ENCODE data around the gene ZNF554. TPM values are rescaled to one million over a fixed set of nuclear protein-coding genes. Genes with fewer than 3 reads are reported as not detected.

The ZNF554 gene
- total RNA-seq, 1 donor from 2014 or later: 11.0 TPM

DNA sequence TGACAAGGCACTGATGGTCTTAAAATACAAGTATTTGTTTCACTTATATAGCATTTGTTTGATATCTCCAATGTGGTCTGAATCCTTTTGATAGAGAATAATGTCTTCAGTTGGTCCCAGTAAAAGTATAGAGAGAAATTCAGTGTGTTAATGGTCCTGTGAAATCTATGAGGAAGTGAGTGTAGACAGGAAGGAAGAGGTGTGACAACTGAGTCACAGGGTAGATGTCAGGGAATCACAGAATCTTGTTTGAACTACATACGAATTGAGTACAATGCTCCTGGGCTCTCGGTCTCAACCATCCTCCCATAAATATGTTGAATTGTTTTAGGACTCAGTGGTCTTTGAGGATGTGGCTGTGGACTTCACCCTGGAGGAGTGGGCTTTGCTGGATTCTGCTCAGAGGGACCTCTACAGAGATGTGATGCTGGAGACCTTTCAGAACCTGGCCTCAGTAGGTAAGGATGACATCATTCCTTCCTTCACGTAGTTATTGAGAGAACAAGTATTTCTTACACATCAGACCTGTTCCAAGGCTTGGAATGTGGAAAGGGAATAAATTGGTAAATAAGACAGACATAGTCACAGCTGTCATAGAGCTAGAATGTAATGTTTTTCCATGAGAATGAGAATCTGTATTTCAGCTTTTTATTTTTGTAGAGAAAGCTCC, 30.7 kb downstream of the ZNF554 start:
- TF ChIP-seq EZH2phosphoT487 (IDR thresholded peaks at IDR 0.05) (no peak), EZH2 (IDR thresholded peaks at IDR 0.05) (no peak)
- TF ChIP-seq, protein P1, sequence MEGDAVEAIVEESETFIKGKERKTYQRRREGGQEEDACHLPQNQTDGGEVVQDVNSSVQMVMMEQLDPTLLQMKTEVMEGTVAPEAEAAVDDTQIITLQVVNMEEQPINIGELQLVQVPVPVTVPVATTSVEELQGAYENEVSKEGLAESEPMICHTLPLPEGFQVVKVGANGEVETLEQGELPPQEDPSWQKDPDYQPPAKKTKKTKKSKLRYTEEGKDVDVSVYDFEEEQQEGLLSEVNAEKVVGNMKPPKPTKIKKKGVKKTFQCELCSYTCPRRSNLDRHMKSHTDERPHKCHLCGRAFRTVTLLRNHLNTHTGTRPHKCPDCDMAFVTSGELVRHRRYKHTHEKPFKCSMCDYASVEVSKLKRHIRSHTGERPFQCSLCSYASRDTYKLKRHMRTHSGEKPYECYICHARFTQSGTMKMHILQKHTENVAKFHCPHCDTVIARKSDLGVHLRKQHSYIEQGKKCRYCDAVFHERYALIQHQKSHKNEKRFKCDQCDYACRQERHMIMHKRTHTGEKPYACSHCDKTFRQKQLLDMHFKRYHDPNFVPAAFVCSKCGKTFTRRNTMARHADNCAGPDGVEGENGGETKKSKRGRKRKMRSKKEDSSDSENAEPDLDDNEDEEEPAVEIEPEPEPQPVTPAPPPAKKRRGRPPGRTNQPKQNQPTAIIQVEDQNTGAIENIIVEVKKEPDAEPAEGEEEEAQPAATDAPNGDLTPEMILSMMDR (IDR thresholded peaks at IDR 0.05): no peak
- Histone ChIP-seq H3K9me3 (ENCODE audit: low read depth) (peaks cover 46% of the 10 kb centered on the region), H2AFZ (replicated peaks) (no peak overlapping the region)

DNA sequence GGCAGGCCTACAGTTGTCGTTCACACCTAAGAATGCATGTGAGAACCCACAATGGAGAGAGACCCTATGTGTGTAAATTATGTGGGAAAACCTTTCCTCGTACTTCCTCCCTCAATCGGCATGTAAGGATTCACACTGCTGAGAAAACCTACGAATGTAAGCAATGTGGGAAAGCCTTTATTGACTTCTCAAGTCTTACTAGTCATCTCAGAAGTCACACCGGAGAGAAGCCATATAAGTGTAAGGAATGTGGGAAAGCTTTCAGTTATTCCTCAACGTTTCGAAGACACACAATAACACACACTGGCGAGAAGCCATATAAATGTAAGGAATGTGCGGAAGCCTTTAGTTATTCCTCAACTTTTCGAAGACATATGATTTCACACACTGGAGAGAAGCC, 32.9 kb downstream of the ZNF554 start:
- H3K9me3 ChIP-seq (ENCODE audit: low read depth): peaks cover 58% of the 10 kb centered on the region
- no peaks in the 10 kb centered on the region for H4K20me1 ChIP-seq (ENCODE audit: low read depth)
- no peaks in the 10 kb centered on the region for H3K27me3 ChIP-seq
- H2AFZ ChIP-seq (replicated peaks): no peak overlapping the region
- H3K9ac ChIP-seq: no peak overlapping the region
- no peaks in the 10 kb centered on the region for H3K4me1 Mint-ChIP-seq
- peaks cover 40% of the 10 kb centered on the region for H3K36me3 ChIP-seq
- H3K4me3 Mint-ChIP-seq: no peak overlapping the region
- H3K79me2 ChIP-seq (ENCODE audit: low read depth): peaks cover 4% of the 10 kb centered on the region
- peaks cover 11% of the 10 kb centered on the region for H3F3A ChIP-seq (ENCODE audit: low read depth)
- no peak overlapping the region for H3K4me3 ChIP-seq
- no peaks in the 10 kb centered on the region for H3K4me1 ChIP-seq
- TF ChIP-seq EZH2 (IDR thresholded peaks at IDR 0.05) (no peak), EZH2phosphoT487 (IDR thresholded peaks at IDR 0.05) (no peak)
- TF ChIP-seq, protein P1 (IDR thresholded peaks at IDR 0.05): no peak
- H3K36me3 Mint-ChIP-seq: peaks cover 68% of the 10 kb centered on the region
- no peak overlapping the region for H3K27ac ChIP-seq
- H3K27me3 Mint-ChIP-seq (ENCODE audit: insufficient read depth, low read depth): peaks cover 3% of the 10 kb centered on the region
- H3K9me3 Mint-ChIP-seq: peaks cover 83% of the 10 kb centered on the region
- DNase-seq (ENCODE audit: low spot score): no peak
- H3K4me2 ChIP-seq: no peak overlapping the region
- H3K27ac Mint-ChIP-seq: no peak overlapping the region

More for the DNA sequence above, 30.7 kb downstream of the ZNF554 start:
- Mint-ChIP-seq H3K27ac (no peak overlapping the region), H3K9me3 (peaks cover 85% of the 10 kb centered on the region), H3K4me3 (no peak overlapping the region), H3K36me3 (peaks cover 70% of the 10 kb centered on the region), H3K27me3 (ENCODE audit: insufficient read depth, low read depth) (peaks cover 3% of the 10 kb centered on the region), H3K4me1 (no peaks in the 10 kb centered on the region)
- H3K4me2 ChIP-seq: no peak overlapping the region
- DNase-seq (ENCODE audit: low spot score): no peak
- H3F3A ChIP-seq (ENCODE audit: low read depth): peaks cover 11% of the 10 kb centered on the region
- peaks cover 40% of the 10 kb centered on the region for H3K36me3 ChIP-seq
- no peaks in the 10 kb centered on the region for H3K4me1 ChIP-seq
- no peaks in the 10 kb centered on the region for H4K20me1 ChIP-seq (ENCODE audit: low read depth)
- no peaks in the 10 kb centered on the region for H3K27me3 ChIP-seq
- no peak overlapping the region for H3K9ac ChIP-seq
- H3K79me2 ChIP-seq (ENCODE audit: low read depth): peaks cover 15% of the 10 kb centered on the region
- H3K27ac ChIP-seq: no peak overlapping the region
- H3K4me3 ChIP-seq: no peak overlapping the region

DNA sequence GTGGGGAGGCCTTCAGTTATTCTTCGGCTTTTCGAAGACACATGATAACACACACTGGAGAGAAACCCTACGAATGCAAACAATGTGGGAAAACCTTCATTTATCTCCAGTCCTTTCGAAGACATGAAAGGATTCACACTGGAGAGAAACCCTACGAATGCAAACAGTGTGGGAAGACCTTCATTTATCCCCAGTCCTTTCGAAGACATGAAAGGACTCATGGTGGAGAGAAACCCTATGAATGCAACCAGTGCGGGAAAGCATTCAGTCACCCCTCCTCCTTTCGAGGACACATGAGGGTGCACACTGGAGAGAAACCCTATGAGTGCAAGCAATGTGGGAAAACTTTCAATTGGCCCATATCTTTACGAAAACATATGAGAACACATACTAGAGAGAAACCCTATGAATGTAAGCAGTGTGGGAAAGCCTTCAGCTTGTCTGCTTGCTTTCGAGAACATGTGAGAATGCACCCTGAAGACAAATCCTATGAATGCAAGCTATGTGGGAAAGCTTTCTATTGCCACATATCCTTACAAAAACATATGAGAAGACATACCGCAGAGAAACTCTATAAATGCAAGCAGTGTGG, 33.4 kb downstream of the ZNF554 start:
- H4K20me1 ChIP-seq (ENCODE audit: low read depth): no peaks in the 10 kb centered on the region
- peaks cover 61% of the 10 kb centered on the region for H3K9me3 ChIP-seq (ENCODE audit: low read depth)
- Mint-ChIP-seq H3K27ac (no peak overlapping the region), H3K36me3 (peaks cover 68% of the 10 kb centered on the region), H3K4me3 (no peak overlapping the region), H3K27me3 (ENCODE audit: insufficient read depth, low read depth) (peaks cover 4% of the 10 kb centered on the region), H3K9me3 (peaks cover 84% of the 10 kb centered on the region), H3K4me1 (no peaks in the 10 kb centered on the region)
- H3F3A ChIP-seq (ENCODE audit: low read depth): peaks cover 11% of the 10 kb centered on the region
- H2AFZ ChIP-seq (replicated peaks): no peak overlapping the region
- no peaks in the 10 kb centered on the region for H3K27me3 ChIP-seq
- no peak overlapping the region for H3K9ac ChIP-seq
- TF ChIP-seq, protein P1 (IDR thresholded peaks at IDR 0.05): no peak
- TF ChIP-seq EZH2 (IDR thresholded peaks at IDR 0.05): no peak
- no peak for TF ChIP-seq EZH2phosphoT487 (IDR thresholded peaks at IDR 0.05)
- no peak for DNase-seq (ENCODE audit: low spot score)
- no peaks in the 10 kb centered on the region for H3K79me2 ChIP-seq (ENCODE audit: low read depth)
- no peak overlapping the region for H3K4me2 ChIP-seq
- no peak overlapping the region for H3K27ac ChIP-seq
- no peak overlapping the region for H3K4me3 ChIP-seq
- H3K4me1 ChIP-seq: no peaks in the 10 kb centered on the region
- peaks cover 40% of the 10 kb centered on the region for H3K36me3 ChIP-seq

Measured in neural progenitor cell (in vitro differentiated cells).